Measurements from ENCODE around the gene TBX21. TPM values are rescaled to one million over a fixed set of nuclear protein-coding genes. Genes with fewer than 3 reads are reported as not detected.

Gene TBX21
- total RNA-seq, 1 experiment from 2014 or later = not detected

DNA sequence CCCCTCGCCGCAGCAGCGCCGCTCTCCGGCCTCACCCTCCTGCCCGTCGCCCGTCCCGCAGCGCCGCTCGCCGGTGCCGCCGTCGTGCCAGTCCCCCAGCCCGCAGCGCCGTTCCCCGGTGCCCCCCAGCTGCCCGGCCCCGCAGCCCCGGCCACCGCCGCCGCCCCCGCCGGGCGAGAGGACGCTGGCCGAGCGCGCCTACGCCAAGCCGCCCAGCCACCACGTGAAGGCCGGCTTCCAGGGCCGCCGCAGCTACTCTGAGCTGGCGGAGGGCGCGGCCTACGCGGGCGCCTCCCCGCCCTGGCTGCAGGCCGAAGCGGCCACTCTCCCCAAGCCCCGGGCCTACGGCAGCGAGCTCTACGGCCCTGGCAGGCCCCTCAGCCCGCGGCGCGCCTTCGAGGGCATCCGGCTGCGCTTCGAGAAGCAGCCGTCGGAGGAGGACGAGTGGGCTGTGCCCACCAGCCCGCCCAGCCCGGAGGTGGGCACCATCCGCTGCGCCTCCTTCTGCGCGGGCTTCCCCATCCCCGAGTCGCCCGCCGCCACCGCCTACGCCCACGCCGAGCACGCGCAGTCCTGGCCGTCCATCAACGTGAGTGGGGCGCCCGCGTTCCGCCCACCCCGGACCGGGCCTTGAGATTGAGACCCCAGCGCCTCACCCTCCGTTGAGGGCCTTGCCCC, 24.0 kb upstream of the TBX21 start:
- in situ Hi-C loops (cut with HindIII; ENCODE audit: low pct_unique_long_range_greater_than_20kb, low sequenced_read_pairs) = no loop called here
- no peak for DNase-seq (ENCODE audit: low read depth)

DNA sequence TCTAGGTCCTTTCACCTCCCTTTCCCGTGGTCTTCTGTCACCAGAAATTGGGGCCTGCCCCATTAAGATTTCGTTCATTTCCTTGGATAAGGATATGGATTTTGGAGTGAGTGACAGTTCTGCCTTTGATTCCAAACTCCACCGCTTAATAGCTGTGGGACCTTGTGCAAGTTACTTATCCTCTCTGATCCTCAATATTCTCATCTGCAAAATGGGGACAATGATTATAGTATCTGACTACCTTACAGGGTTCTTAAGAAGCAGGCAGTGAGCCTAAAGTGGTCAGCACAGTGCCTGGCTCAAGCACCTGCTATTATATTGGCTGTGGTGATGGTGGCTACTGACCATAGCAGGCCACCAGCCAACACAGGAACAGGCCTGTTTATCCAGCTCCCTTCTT, 23.4 kb upstream of the TBX21 start:
- in situ Hi-C loops (cut with HindIII; ENCODE audit: low pct_unique_long_range_greater_than_20kb, low sequenced_read_pairs) = no loop called here
- DNase-seq (ENCODE audit: low read depth) = no peak

DNA sequence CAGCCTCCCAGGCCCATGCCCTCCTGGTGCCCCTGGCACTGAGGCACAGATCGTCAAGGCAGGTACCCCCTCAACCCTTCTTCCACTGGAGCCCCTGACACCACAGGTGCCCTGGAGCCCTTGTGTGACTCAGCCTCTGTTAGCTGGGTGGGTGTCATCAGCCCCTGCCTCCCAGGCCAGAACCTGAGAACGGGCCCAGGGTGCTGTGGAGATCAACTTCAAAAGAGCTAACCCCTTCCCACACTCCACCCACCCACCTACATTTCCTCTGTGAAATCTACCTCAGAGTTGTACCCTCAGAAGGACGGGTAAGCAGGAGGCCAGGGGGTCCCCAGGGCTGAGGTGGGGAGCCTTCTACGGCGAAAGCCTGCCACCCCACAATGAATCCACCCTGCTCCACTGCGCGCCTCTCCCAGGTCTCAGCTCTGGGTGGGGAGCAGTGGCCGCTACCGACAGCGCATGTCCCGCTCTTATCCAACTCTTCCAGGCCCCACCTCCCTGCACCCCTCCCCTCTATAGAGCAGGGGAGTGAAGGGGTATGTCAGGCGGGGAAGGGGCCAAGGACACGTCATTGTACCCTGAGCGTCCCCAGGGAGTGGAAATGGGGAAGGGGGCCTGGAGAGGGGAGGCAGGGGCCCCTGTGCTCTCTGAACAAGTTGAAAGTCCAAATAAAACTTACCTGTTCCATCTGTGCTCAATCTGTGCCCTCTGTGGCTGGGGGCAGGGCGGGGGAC, 21.5 kb upstream of the TBX21 start:
- DNase-seq (ENCODE audit: low read depth) = no peak
- in situ Hi-C loops (cut with HindIII; ENCODE audit: low pct_unique_long_range_greater_than_20kb, low sequenced_read_pairs) = no loop called here

GRCh38 chr17:47712330-47713023, 20.6 kb upstream of the TBX21 start:
- in situ Hi-C loops (cut with HindIII; ENCODE audit: low pct_unique_long_range_greater_than_20kb, low sequenced_read_pairs) = no loop called here
- DNase-seq (ENCODE audit: low read depth) = no peak

DNA sequence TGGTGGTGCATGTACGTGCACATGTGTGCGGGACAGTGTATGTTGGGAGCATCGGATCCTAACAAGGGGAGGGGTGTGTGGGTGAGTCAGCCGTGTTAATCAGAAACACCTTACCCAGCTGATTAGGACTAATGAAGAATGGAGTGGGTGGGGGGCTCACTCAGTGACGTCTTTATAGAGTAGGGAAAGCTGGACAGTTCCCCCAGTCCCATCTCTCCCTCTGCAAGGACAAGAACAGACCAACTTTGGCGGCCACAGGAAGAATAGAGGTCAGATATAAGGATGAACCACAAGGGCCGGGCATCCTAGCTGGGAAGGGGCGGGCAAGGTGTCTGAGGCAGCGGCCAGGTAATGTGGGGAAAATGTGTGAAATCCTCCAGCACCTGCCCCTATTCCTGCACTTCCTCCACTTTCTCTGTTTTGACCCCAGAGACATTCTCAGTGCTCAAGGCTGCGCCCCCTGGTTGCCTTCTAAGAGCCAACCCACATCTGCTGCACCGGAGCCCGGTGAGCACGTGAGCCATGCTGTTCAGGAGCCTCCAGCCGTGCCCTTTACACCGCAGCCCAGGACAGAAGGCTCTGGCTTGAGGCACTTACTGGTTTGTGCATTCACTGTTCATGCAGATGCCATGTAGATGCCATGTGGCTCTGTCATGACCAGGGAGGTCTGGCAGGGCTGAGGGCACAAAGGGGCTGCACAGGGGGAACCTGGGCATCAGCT, 18.9 kb upstream of the TBX21 start:
- DNase-seq (ENCODE audit: low read depth) = no peak
- in situ Hi-C loops (cut with HindIII; ENCODE audit: low pct_unique_long_range_greater_than_20kb, low sequenced_read_pairs) = no loop called here

GRCh38 chr17:47714773-47715396, 18.2 kb upstream of the TBX21 start:
- in situ Hi-C loops (cut with HindIII; ENCODE audit: low pct_unique_long_range_greater_than_20kb, low sequenced_read_pairs) = no loop called here
- no peak for DNase-seq (ENCODE audit: low read depth)

DNA sequence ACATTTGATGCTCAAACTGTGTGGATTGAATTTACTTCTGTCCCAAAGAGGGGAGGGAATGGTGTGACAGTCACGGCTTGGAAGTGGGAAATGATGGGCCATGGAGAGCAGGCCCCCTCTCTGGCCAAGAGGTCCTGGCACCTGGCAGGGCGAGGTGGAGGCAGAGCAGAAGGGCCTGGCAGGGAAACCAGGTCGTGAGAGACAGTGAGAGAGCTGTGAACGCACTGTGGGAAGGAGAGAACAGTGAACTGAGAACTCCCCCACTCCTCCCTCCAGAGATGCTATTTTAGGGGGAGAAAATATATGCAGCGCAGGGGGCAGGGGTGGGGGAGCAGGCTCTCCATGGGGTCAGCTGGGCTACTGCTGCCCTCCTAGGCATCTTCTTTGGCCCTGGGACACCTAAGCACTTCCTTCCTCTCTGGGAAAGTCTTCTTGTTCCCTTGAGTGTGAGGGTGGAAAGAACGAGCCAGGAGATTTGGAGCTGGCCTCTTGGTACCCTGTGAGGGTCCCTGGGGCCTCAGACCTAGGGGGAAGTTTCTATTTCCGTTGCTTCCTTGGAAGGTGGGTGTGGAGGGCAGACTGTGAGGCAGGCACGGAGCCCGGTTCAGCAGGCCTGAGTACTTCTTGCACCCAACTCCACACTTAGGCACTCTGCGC, 17.2 kb upstream of the TBX21 start:
- DNase-seq (ENCODE audit: low read depth) = no peak
- in situ Hi-C loops (cut with HindIII; ENCODE audit: low pct_unique_long_range_greater_than_20kb, low sequenced_read_pairs) = no loop called here

GRCh38 chr17:47716375-47716774, 16.7 kb upstream of the TBX21 start:
- in situ Hi-C loops (cut with HindIII; ENCODE audit: low pct_unique_long_range_greater_than_20kb, low sequenced_read_pairs) = no loop called here
- no peak for DNase-seq (ENCODE audit: low read depth)

GRCh38 chr17:47717261-47717697, 15.8 kb upstream of the TBX21 start:
- in situ Hi-C loops (cut with HindIII; ENCODE audit: low pct_unique_long_range_greater_than_20kb, low sequenced_read_pairs) = no loop called here
- no peak for DNase-seq (ENCODE audit: low read depth)

DNA sequence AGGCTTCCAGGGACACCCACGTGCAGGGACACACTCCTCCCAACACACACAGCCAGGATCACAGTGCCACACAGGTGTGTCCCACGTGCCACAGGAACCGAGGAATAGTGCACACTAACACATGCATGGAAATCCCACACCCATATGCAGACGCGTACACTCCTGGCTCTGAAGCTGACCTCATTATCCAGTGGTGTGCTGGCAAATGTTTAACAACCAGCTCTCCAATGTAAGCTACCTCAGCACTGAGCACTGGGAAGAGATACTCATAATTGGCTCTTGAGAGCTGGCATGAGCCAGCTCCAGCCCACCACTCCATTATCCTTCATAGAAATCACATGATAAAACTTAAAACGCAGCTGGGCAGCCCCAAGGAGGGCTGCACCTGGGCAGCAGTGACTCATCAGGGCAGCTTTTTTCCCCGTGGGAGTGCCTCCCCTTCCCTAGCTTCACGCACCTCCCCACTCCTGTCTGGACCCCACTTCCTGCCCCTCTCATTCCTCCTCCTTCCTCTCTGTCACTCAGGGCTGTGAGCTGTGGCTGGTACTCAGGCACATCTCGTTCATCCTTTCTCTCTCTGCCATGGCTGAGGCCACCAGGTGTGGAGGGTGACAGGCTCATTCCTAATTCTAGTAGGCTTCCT, 14.9 kb upstream of the TBX21 start:
- in situ Hi-C loops (cut with HindIII; ENCODE audit: low pct_unique_long_range_greater_than_20kb, low sequenced_read_pairs) = no loop called here
- no peak for DNase-seq (ENCODE audit: low read depth)

- no peak for DNase-seq (ENCODE audit: low read depth)
- in situ Hi-C loops (cut with HindIII; ENCODE audit: low pct_unique_long_range_greater_than_20kb, low sequenced_read_pairs) = no loop called here
Observed at GRCh38 chr17:47718634-47719405, 14.2 kb upstream of the TBX21 start.

DNA sequence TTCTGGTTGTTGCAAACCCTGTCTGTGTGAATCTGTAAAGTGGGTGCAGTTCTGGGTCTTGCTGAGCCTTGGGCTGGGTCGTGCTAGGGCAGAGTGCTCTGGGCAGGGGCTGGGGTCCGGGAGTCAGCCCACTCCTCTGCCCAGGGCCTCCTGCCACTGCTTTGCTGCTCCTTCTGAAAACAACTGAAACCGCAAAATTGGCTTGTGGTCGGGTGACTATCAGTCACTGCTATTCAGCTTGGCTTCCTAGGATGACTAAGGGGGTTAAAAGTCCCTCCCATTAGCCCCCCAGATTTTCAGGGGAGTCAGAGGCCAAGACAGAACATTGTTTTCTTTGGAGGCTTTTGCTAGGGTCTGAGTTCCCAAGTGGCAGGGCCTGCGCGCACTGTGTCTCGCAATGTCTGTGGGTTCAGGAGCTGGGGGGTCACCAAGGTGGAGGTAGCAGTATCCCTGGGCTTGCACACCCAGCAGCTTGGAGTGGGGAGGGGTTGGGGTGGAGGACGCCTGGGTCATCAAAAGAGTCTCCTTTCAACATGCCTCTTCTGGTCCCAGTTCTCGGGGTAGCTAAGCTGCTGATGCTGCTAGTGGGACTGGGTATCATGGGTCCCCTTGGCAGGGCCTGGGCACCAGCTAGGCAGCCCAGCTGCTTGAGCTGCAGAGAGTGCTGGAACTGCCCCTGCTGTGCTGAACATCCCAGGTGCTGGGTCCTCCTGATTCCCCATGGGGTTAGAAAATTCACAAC, 13.5 kb upstream of the TBX21 start:
- in situ Hi-C loops (cut with HindIII; ENCODE audit: low pct_unique_long_range_greater_than_20kb, low sequenced_read_pairs) = no loop called here
- peak; percentile 29 for DNase-seq (ENCODE audit: low read depth)

DNA sequence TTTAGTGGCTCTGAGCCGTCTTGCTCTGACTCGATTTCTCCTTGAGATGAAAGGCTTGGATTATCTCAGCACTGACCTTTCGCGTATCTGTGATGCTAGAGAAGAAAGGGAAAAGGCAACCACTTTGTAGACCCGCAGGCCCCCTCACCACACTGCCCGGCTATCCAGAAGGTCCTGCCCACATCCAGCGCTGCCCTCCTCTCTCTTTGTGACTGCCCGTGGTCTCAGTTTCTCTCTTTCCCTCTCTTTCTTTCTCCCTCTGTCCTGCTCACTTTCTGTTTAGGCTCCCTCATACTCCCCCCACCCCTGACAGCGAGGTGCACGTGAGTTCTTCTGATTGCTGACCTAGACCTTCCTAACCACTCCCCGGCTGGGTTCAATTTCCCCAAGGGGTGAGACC, 12.8 kb upstream of the TBX21 start:
- in situ Hi-C loops (cut with HindIII; ENCODE audit: low pct_unique_long_range_greater_than_20kb, low sequenced_read_pairs) = no loop called here
- DNase-seq (ENCODE audit: low read depth) = no peak

DNA sequence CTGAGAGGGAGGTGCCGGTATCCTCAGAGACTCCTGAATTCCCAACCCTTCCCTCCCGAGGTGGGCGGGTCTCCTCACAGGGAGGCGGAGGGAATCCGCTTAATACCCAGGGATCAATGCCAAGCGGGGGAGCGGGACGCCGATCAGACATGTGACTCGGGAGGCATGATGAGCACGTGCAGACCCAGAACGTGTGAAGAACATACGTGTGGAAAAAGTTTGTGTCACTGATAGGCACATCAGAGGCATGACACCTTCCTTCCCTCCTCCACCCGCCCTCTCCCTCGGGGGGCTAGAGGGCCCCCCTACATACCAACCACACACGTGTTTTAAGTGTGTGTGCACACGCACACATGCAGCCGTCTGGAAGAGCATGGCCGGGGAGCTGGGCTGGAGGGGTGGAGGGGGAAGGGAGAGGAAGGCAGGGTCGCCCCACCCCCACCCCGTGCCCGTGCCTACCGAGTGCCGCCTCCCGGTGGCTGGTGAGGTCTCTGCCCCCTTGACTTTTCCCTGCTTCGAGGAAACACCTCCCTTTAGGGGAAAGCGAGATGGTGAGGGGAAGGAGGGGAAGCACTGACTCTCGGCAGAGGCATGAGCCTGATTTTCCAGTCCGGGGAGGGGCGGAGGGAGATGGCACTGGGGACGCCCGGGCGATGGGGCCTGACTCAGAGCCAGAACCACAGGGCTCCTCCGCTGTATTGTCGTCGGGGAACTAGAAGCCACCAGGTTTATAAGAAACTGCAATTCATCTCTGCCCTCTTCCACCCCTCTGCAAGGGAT, 12.1 kb upstream of the TBX21 start:
- in situ Hi-C loops (cut with HindIII; ENCODE audit: low pct_unique_long_range_greater_than_20kb, low sequenced_read_pairs) = no loop called here
- no peak for DNase-seq (ENCODE audit: low read depth)

DNA sequence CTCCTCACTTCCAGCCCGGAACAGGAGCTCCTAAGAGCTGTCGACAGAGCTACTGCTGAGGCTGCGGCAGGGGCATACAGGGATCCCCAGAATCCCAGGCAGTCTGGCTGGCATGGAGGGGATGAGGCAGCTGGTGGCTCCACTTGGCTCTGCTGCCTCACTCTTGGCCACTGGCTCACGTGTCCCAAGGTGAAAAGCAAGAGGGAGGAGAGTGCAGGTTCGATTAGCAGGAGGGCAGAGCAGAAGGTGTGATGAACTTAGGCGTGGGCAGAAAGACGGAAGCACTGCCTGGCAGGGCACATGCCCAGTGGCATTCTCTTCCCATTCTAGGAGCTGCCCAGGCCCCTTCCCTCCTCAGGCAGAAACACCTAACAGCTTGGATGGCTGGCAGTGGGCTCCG, 11.3 kb upstream of the TBX21 start:
- in situ Hi-C loops (cut with HindIII; ENCODE audit: low pct_unique_long_range_greater_than_20kb, low sequenced_read_pairs) = no loop called here
- no peak for DNase-seq (ENCODE audit: low read depth)

DNA sequence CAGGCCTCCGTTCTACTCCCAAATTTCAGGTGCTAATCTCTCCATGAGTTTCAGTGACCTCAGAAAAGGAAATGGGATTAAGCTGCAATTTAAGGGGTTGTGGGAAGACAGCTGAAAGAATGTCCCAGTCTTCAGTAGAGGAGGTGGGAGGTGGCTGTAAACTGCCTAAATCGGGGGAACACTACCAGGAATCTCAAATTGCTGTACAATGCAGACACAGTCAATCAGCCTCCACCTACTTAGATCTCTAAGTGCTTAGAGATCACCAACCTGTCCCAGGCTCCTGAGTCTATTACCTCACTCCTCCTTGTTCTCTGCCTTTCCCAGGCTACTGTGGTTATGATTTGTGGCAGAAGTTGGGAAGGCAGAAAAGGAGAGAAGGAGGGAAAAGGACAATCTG, 8.3 kb upstream of the TBX21 start:
- in situ Hi-C loops (cut with HindIII; ENCODE audit: low pct_unique_long_range_greater_than_20kb, low sequenced_read_pairs) = no loop called here
- DNase-seq (ENCODE audit: low read depth) = no peak
